SU-DHL-6 (cell line): Measurements from ENCODE around the gene FZD4.

ENCODE experiments used
- H2AFZ ChIP-seq: fragments of 200-600 bp; sonication (generic); 2 replicates; pipeline ENCODE4 v1.6.1; 2014; ENCODE audit warnings: low read depth, mild to moderate bottlenecking, moderate library complexity, mixed read lengths, antibody characterized with exemption, low read length; ENCODE audit not compliant: severe bottlenecking
- H3F3A ChIP-seq: fragments of 200-600 bp; shearing (Covaris generic); 2 replicates; pipeline ENCODE4 v1.6.0; 2016; ENCODE audit warnings: antibody characterized with exemption, mild to moderate bottlenecking; ENCODE audit not compliant: insufficient read depth
- H3K27ac ChIP-seq: fragments of 200-600 bp; sonication (generic); 2 replicates; pipeline ENCODE4 v1.5.1; 2016; ENCODE audit warnings: low read depth, mild to moderate bottlenecking, low read length, moderate library complexity, mixed read lengths
- H3K27me3 ChIP-seq: fragments of 200-600 bp; sonication (generic), shearing (Covaris generic); 2 replicates; pipeline ENCODE4 v1.6.0; 2014; ENCODE audit warnings: mild to moderate bottlenecking, low read length
- H3K36me3 ChIP-seq: fragments of 200-600 bp; sonication (generic); 2 replicates; pipeline ENCODE4 v1.6.1; 2014; ENCODE audit warnings: mild to moderate bottlenecking, low read length, mixed read lengths
- H3K4me2 ChIP-seq: fragments of 300-600, 200-600 bp; shearing (Covaris generic), sonication (generic); 2 replicates; pipeline ENCODE4 v1.6.0; 2014; ENCODE audit warnings: low read length, low read depth, mild to moderate bottlenecking; ENCODE audit not compliant: poor library complexity, severe bottlenecking
- H3K4me3 ChIP-seq: fragments of 200-600 bp; sonication (generic); 2 replicates; pipeline ENCODE4 v1.5.1; 2014; ENCODE audit warnings: antibody characterized with exemption, low read length, mild to moderate bottlenecking, mixed read lengths; ENCODE audit not compliant: insufficient read depth, poor library complexity, severe bottlenecking
- H3K79me2 ChIP-seq: fragments of 200-600 bp; sonication (generic); 2 replicates; pipeline ENCODE4 v1.6.1; 2014; ENCODE audit warnings: mild to moderate bottlenecking, low read length, moderate library complexity; ENCODE audit not compliant: insufficient read depth
- H3K9ac ChIP-seq: fragments of 200-600 bp; sonication (generic); 2 replicates; pipeline ENCODE4 v1.7.0; 2014; ENCODE audit warnings: mild to moderate bottlenecking, low read length
- H3K9me2 ChIP-seq: fragments of 200-600 bp; sonication (generic); replicated peaks from 2 replicates; pipeline ENCODE4 v1.6.1; 2014; ENCODE audit warnings: low read length; ENCODE audit not compliant: insufficient read depth
- H3K9me3 ChIP-seq: fragments of 200-600 bp; sonication (generic); 2 replicates; pipeline ENCODE4 v1.6.1; 2014; ENCODE audit warnings: low read length, mixed read lengths; ENCODE audit not compliant: insufficient read depth
- H4K20me1 ChIP-seq: fragments of 200-600 bp; sonication (generic); 2 replicates; pipeline ENCODE4 v1.6.1; 2014; ENCODE audit warnings: low read depth, mild to moderate bottlenecking, antibody characterized with exemption, low read length, moderate library complexity, mixed read lengths
- EZH2phosphoT487 ChIP-seq: fragments of 200-600 bp; sonication (generic), shearing (Covaris generic); conservative IDR thresholded peaks from 2 replicates; pipeline ENCODE4 v1.6.1; 2018; ENCODE audit warnings: mild to moderate bottlenecking, antibody characterized with exemption, low read length, moderate library complexity, mixed read lengths
- TF ChIP-seq, protein P1 (sequence below): fragments of 200-600 bp; sonication (generic); IDR thresholded peaks from one replicate; pipeline ENCODE4 v1.5.1; 2017; ENCODE audit warnings: antibody characterized with exemption, mild to moderate bottlenecking, low read length, moderate library complexity; ENCODE audit not compliant: insufficient read depth, poor library complexity, severe bottlenecking

Gene FZD4

DNA sequence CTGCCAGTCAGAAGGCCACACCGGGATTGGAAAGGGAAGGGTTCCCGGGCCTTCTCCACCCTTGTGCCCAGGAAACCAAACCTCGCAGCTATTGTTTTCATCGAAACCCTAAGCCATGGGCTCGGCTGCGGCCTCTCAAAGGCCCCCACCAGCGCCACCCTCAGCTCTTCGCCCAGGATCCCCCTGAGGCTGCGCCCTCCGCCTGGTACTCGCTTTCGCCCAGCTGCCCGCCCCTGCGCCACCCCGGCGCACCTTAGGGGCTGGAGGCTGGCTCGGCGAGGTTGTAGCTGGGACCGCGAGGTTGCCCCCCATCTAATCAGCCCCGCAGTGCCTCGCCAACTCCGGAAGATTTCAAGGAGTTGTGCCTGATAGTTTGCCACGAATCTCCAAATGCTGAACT, 49.0 kb downstream of the FZD4 start:
- H3K27me3 ChIP-seq: no peaks in the 10 kb centered on the region
- no peak overlapping the region for H3K4me2 ChIP-seq
- no peak overlapping the region for H2AFZ ChIP-seq
- H3K79me2 ChIP-seq: no peaks in the 10 kb centered on the region
- H3K9ac ChIP-seq: no peak overlapping the region
- no peaks in the 10 kb centered on the region for H3F3A ChIP-seq
- H3K27ac ChIP-seq: no peak overlapping the region
- no peaks in the 10 kb centered on the region for H3K9me2 ChIP-seq
- H3K36me3 ChIP-seq: no peaks in the 10 kb centered on the region
- no peaks in the 10 kb centered on the region for H3K9me3 ChIP-seq
- TF ChIP-seq, protein P1, sequence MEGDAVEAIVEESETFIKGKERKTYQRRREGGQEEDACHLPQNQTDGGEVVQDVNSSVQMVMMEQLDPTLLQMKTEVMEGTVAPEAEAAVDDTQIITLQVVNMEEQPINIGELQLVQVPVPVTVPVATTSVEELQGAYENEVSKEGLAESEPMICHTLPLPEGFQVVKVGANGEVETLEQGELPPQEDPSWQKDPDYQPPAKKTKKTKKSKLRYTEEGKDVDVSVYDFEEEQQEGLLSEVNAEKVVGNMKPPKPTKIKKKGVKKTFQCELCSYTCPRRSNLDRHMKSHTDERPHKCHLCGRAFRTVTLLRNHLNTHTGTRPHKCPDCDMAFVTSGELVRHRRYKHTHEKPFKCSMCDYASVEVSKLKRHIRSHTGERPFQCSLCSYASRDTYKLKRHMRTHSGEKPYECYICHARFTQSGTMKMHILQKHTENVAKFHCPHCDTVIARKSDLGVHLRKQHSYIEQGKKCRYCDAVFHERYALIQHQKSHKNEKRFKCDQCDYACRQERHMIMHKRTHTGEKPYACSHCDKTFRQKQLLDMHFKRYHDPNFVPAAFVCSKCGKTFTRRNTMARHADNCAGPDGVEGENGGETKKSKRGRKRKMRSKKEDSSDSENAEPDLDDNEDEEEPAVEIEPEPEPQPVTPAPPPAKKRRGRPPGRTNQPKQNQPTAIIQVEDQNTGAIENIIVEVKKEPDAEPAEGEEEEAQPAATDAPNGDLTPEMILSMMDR: no peak
- TF ChIP-seq EZH2phosphoT487: no peak
- H4K20me1 ChIP-seq: no peaks in the 10 kb centered on the region
- no peak overlapping the region for H3K4me3 ChIP-seq

DNA sequence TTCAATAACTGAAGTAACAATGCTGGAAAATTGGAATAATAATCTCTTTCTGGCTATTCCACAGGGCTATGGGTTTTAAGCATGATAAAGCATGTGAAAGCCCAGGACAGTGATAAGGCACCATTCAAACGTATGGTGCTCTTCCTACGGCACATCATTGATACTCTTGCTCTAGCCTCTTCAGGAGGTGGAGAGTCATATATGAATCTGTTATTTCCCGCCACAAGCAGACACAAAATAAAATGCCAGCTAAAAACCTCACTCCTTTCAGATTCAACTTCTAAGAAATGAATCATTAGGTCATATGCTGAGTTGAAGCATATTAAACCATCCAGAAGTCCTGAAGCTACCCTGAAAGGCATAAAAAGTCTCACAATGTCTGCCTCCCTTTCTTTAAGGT, 49.9 kb downstream of the FZD4 start:
- Histone ChIP-seq H3K27ac (no peak overlapping the region), H3K9ac (no peak overlapping the region), H3K4me2 (no peak overlapping the region), H2AFZ (no peak overlapping the region), H3K4me3 (no peak overlapping the region), H3K9me2 (no peaks in the 10 kb centered on the region), H3F3A (no peaks in the 10 kb centered on the region), H3K79me2 (no peaks in the 10 kb centered on the region), H3K9me3 (no peaks in the 10 kb centered on the region), H3K27me3 (no peaks in the 10 kb centered on the region), H4K20me1 (no peaks in the 10 kb centered on the region), H3K36me3 (no peaks in the 10 kb centered on the region)
- no peak for TF ChIP-seq EZH2phosphoT487
- TF ChIP-seq, protein P1: no peak

DNA sequence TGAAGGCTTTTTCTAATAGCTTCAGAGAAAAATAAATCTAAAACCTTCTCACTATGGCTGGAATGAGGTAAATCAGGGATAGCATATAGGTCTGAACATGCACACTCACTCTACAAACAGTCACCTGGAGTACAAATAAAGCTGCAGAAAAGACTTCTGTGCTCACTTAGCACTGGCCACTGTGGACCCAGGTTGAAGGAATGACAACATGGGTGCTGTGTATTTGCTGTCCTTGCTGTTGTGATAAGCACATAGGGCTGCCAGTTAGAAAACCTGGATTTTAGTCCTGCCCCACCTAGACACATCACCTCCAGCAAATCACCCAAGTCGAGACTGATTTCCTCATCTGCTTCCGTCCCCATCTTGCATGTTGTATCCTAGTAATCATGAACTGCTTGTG, 51.2 kb downstream of the FZD4 start:
- Histone ChIP-seq H3K4me3 (no peak overlapping the region), H4K20me1 (no peaks in the 10 kb centered on the region), H3K79me2 (no peaks in the 10 kb centered on the region), H3K36me3 (no peaks in the 10 kb centered on the region), H3F3A (no peaks in the 10 kb centered on the region), H2AFZ (no peak overlapping the region), H3K9me3 (no peaks in the 10 kb centered on the region), H3K27me3 (no peaks in the 10 kb centered on the region), H3K4me2 (no peak overlapping the region), H3K9ac (no peak overlapping the region), H3K27ac (no peak overlapping the region), H3K9me2 (no peaks in the 10 kb centered on the region)
- TF ChIP-seq, protein P1: no peak
- TF ChIP-seq EZH2phosphoT487: no peak

DNA sequence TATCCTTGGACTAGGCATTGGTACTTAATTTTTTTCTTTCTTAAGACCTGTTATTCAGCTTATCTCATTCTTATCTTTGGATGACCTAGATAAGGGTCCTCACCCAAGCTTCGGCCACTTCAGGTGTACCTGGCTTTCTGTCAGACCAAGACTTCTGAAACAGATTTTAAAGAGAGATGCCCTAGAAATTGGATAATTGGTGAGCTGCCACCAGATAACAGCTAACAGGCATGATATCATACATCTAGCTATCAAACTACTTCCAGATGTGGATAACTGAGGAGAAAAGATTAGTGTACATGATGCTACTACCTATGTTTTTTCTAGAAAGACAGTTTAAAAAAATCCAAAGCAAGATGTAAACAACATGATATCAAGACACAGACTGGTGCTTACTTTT, 52.9 kb downstream of the FZD4 start:
- H3K4me2 ChIP-seq: no peak overlapping the region
- H3F3A ChIP-seq: no peaks in the 10 kb centered on the region
- no peak overlapping the region for H3K27ac ChIP-seq
- H2AFZ ChIP-seq: no peak overlapping the region
- H3K36me3 ChIP-seq: no peaks in the 10 kb centered on the region
- no peak overlapping the region for H3K4me3 ChIP-seq
- H3K9me3 ChIP-seq: no peaks in the 10 kb centered on the region
- no peaks in the 10 kb centered on the region for H3K79me2 ChIP-seq
- TF ChIP-seq EZH2phosphoT487: no peak
- TF ChIP-seq, protein P1: no peak
- H4K20me1 ChIP-seq: no peaks in the 10 kb centered on the region
- no peaks in the 10 kb centered on the region for H3K27me3 ChIP-seq
- no peak overlapping the region for H3K9ac ChIP-seq
- no peaks in the 10 kb centered on the region for H3K9me2 ChIP-seq
